NOMO-1 (cell line): ENCODE measurements around the gene SLIT3.
A peak's percentile ranks its signal among the peaks of the same experiment; 100 is the strongest.

Experiments
- DNase-seq, 2 experiments: peaks; one replicate each; lab custom pipeline; 2025; ENCODE audit not compliant: unreplicated experiment in 2 of 2; lab: John Stamatoyannopoulos, UW

The SLIT3 gene

DNA sequence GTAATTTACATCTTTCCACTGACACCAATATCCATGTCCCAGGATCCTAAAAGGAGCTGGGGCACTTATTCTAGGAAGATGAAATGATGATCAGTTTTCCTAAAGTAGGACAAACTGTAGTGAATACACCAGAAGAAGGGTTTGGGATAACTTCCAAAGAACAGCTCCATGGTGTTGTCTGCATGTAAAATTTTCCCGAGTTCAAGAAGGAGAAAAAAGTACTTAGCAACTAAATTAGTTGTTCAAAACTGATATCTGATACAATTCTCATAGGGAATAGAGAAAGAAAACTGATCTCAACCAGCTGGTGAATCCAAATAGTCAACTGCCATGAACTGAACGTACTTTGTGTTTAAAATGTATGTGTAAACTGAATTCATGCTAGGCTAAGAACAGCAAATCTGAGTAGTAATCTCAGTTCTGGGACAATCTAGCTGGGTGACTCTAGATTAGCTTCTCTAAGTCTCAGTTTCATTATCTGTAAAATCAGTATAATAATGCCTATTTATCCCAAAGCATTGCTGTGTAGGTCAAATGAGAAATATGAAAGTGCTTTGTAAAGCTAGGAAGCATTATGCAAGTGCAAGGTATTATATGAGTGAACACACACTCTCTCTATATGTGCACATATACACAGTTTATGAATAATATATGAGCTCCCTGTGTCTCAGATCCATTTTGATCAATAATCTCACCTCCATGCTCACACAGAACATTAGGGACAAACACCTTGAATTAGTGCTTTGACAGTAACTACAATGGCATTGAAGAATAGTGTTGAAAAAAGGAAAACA, 357.7 kb downstream of the SLIT3 start:
- DNase-seq: no peak

GRCh38 chr5:168941901-168942300, 359.0 kb downstream of the SLIT3 start:
- DNase-seq: no peak

DNA sequence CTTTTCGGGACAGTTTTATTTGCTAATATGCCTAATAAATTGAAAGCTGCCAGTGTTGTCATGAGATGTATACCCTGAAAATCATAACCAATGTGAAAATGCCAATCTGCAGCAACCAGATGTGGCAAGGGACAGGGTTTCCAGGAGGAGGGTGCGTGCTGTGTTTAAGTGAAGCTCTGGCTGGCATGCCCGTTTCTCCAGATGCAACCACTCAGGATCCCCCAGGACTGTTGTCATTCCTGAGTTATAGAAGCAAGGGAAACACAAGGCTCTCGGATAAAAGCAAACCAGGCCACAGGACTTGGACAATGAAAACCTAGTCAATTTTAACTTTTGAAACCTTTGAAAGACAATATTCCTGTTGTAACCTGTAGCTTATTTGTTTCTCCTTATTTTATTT, 360.2 kb downstream of the SLIT3 start:
- DNase-seq: no peak

DNA sequence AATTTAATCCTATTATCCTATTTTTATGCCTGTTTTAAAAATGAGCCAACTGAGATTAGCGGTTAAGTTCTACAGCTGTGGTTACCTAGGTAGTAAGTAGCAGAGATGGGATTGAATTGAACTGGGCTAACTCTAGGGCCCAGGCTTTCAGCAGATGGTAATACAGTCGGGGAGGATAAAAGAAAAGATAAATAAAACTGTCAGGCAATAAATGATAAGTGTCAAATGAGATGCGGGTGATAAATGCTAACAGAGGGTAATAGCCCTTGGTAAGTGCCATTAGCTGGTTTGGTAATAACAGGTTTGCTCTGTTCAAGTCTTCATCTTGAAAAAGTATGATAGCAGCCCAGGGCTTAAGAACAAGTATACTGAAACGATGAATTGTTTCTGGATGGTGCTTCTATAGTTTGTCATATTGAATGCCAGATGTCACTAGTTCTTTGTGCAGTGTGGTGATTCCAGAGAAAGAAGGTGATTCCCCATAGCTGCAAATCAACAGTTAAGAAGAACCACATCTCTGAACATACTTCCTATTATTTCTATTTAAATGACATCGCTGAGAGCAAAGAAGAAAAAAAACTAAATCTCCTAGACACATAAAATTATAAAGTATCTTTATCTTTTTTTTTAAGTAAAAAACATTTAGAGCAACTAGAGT, 360.9 kb downstream of the SLIT3 start:
- DNase-seq: no peak

- no peak for DNase-seq
Observed at GRCh38 chr5:168939156-168939800, 361.7 kb downstream of the SLIT3 start.

DNA sequence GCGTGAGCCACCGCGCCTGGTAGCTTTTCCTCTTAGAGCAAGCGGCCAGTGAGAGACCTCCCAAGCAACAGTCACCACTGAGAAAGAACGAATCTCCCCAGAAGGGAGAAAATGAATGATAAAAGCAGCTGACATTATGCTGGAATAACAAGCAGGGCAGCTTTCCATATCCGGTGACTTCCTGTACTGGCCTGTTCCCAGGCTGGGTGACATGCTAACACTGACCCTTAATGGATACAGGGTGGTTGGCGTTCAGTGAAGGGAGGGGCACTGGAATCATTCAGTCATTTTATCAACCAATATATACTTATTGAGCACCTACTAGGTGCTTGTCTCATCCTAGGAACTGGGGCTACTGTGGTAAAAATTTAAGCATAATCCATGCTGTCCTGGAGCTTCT, 364.4 kb downstream of the SLIT3 start:
- DNase-seq: no peak

DNA sequence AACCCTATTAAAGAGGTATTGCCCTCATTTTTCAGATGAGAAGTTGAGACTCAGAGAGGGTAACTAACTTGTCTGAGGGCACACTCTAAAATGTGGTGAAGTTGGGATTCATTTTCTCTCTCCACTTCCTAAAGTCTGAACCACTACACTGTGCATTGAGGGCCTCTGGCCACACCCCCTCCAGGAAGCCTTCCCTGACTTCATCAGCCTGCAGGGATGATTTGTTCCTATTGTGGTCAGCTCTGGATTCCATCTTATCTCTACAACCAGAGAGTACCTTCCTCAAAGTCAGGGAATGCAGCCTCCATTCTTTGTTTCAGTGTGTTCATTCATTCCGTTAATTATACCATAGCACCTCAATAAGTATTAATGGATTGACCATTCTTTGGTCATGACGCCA, 365.8 kb downstream of the SLIT3 start:
- no peak for DNase-seq

GRCh38 chr5:168934169-168934568, 366.8 kb downstream of the SLIT3 start:
- no peak for DNase-seq

- no peak for DNase-seq
Observed at GRCh38 chr5:168932400-168933189, 368.3 kb downstream of the SLIT3 start.

DNA sequence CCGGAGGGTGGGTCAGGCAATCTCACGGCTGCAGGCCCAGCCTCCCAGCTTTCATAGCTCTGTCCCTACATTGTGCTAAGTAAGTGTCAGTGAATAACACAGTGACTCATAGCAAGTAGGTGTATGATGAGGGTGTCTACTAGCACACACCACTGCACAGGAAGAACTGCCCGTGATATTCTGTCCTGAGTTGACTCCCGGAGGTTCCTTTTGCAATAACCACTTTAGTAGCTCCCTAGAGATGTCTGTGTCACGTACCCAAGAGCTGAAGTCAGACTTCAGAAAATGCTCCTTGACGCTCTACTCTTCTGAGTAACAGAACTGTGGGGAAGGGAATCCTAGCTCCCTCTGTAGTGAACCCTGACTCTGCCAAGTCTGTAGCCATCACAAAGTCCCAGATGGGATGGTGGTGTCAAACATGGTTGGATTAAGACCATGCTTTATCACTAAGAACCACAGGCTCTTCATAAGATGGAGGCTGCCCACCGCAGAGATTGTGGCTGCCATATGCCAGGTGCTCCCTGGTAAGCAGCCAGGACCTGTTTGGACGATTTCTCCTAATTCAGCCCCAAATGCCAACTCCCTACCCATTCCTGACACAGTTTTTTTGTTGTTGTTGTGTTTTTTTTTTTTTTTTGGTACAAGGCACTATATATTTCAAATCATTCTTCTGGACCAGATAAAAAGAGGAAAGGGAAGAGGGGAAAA, 369.1 kb downstream of the SLIT3 start:
- no peak for DNase-seq

- no peak for DNase-seq
Observed at GRCh38 chr5:168929656-168930055, 371.3 kb downstream of the SLIT3 start.

GRCh38 chr5:168925160-168925559, 375.8 kb downstream of the SLIT3 start:
- no peak for DNase-seq

GRCh38 chr5:168921147-168921866, 379.6 kb downstream of the SLIT3 start:
- no peak for DNase-seq

- peak; percentile 58 to 70 for DNase-seq
Observed at GRCh38 chr5:168920019-168920810, 380.7 kb downstream of the SLIT3 start.

- peak; percentile 16 to 43 for DNase-seq
Observed at GRCh38 chr5:168917947-168918600, 382.9 kb downstream of the SLIT3 start.

GRCh38 chr5:168916852-168917251, 384.1 kb downstream of the SLIT3 start:
- no peak for DNase-seq

GRCh38 chr5:168916266-168916665, 384.7 kb downstream of the SLIT3 start:
- no peak for DNase-seq

DNA sequence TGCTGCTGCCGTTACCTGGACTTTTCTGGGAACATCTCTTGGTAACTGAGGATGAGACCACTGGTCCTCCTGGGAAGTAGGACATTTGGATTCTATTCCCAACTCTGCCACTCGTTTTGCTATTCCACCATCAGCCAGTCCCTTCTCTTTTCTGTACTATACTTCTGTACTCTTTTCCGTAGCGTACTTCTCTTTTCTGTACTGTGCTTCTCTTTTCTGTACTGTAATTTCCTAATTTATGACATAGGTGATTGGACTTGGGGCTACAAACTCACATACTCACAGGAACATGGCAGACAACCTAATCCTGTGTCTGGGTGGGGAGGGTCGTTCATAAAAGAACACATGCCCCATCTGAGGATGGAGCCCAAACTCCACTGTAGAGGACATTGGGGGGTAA, 386.4 kb downstream of the SLIT3 start:
- peak; percentile 34 to 65 for DNase-seq

GRCh38 chr5:168910874-168911273, 390.1 kb downstream of the SLIT3 start:
- no peak for DNase-seq
